ENCODE results near the gene SZT2.
"Not testable (repeated sequence)": the region's sequence is repeated elsewhere in the genome, so short reads cannot be mapped to it uniquely, and the experiment has no call there.

SZT2 gene

GRCh38 chr1:43444151-43444828 lies 54.6 kb downstream of the SZT2 start:
- no peak for DNase-seq

GRCh38 chr1:43444836-43445235 lies 55.1 kb downstream of the SZT2 start:
- no peak for DNase-seq

GRCh38 chr1:43445606-43446387 lies 56.1 kb downstream of the SZT2 start:
- no peak for DNase-seq

GRCh38 chr1:43446388-43446740 lies 56.7 kb downstream of the SZT2 start:
- DNase-seq, result no peak

- DNase-seq, result no peak
Measured at GRCh38 chr1:43446881-43447835, 57.5 kb downstream of the SZT2 start.

GRCh38 chr1:43447891-43448708 lies 58.4 kb downstream of the SZT2 start:
- no peak for DNase-seq

GRCh38 chr1:43448955-43449707 lies 59.4 kb downstream of the SZT2 start:
- DNase-seq, result no peak

- no peak for DNase-seq
Measured at GRCh38 chr1:43449708-43450069, 60.0 kb downstream of the SZT2 start.

DNA sequence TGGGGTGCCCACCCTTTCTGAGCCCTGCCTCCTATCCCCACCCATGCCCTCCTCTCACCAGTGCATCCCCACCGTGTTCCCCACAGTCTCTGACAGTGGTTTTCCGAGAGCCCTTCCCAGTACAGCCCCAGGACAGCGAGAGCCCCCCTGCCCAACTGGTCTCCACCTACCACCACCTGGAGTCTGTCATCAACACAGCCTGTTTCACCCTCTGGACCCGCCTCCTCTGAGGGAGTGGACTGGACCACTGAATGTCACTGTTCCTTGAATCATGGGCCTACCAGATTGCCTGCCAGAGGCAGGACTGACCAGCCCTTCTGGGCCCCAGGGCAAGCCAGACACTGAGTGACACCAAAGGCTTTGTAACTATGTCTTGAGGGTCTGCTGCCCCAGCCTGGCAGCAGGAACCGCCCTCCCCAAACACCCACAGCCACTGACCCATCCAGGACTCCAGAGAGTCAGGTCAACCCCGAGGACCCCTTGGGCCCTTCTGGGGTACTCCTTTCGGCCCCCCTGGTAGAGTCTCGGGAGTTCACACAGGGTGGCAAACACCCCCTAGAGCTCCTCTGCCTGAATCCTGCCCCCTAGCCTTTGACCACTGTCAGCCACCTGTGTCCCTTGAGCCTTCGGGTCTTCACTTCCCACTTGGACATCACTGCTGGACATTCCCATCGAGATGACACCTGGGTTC lies 60.7 kb downstream of the SZT2 start:
- DNase-seq, result no peak

GRCh38 chr1:43451157-43451591 lies 61.5 kb downstream of the SZT2 start:
- DNase-seq, result no peak

DNA sequence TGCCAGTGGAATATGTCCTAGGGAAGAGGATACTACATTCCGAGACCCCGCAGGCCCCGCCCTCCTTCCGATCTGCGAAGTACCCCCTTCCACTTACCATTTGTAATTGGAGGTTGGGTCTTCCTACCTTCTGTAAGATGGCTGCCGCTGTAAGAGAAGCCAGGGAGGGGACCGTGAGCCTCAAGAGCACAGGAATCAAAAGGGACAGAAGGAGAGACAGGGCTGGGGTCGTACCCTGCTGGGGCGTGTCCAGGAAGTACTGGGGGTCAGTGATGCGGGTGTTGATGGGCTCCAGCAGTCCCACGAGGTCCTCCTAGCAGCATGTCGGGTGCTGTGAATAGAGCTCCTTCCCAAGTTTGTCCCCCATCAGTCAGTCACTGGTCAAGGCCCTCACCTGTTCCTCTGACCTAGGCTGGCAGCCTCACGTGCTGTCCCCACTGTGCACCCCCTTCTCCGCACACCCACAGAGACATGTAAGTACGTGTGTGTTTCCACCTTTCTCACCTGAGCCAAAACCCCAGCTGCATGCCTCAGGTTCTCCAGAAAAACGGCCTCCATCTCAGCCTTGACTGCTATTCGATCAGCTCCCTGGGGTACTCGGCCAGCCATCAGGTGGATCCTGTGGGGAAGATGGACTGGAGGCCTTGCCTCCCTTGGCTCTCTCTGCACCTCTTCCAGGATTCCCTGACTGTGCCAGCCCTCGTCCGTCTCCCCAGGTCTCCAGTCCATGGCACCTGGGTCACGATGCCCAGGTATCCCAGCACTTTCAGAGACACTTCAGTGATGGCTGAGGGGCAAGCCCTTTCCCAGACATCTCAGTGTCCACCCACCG lies 62.2 kb downstream of the SZT2 start:
- DNase-seq, result no peak

GRCh38 chr1:43452789-43453441 lies 63.2 kb downstream of the SZT2 start:
- no peak for DNase-seq

- DNase-seq, result peak; percentile 74
Measured at GRCh38 chr1:43453442-43454269, 64.0 kb downstream of the SZT2 start, which contains the start of gene HYI. TSS of gene HYI (minus strand) at chr1:43453931. CDS start at chr1:43453793, 138 bp downstream.

DNA sequence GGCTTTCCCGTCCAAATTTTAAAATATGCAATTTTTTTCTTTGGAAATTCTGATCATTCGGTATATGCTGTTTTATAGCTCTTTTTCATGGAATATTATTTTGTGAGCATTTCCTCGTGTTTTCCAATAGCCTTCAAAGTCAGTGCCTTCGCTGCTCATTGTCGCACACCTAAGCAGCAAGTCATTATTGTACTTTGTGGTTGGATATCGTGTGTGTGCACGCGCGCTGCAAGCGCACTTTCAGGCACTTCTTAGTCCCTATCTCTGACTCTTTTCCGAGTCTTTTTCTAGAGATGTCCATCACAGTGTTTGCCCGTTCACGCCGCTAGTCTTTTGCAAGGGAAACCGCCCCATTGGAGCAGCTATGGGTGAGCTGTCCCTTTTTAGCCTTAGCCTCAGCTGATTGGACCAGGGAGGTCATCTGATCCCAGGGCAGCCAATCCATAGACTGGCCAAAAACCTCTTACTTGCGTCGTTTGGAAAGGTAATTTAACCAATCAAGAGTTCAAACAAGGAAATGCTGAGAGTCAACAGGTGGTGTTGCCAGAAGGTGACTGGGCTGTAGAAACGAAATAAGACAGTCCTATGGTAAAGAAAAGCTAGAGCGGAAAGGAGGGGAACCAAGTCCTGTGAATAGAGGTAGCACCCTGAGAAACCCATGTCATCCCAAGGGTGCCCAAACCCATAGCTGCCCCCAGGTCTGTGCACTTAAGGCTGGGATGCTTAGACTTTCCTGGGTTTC lies 64.7 kb downstream of the SZT2 start:
- DNase-seq, result peak; percentile 80

DNA sequence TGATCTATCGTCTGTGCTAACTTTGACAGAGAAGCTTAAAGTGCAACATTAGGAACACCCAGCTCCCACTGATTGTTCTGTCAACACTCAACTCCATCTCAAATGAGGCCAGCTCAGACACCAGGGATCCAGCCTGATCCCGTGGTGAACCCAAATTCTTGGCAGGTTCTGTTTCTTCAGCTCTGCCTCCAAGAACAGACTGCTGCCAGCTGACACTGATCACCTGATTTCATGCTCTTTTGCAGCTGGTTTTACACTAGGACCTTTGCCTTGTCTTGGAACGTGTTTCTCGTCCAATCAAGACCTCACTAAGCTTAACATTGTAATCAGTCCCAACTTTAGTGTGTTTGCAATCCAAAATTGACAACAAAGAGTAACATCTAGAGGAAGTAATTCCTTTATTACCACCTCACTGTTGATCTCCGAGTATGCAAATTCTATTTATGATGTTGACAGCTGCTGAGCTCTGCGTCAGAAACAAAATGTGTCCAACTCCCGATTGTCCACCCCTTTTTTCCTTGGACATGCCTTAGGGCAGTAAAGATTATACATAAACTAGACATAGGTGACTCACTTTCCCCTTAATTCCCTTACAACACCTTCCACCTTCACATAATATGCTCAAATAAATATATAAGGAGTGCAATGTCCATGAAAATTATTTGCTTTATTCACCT lies 65.7 kb downstream of the SZT2 start:
- DNase-seq, result no peak

GRCh38 chr1:43458379-43458778 lies 68.7 kb downstream of the SZT2 start:
- DNase-seq, result not testable (repeated sequence)
